ENCODE data around the gene AOX1.
"Not testable (repeated sequence)": the region's sequence is repeated elsewhere in the genome, so short reads cannot be mapped to it uniquely, and the experiment has no call there.

The AOX1 gene

GRCh38 chr2:200670313-200670712 is 84.5 kb downstream of the AOX1 start:
- no peak for DNase-seq

GRCh38 chr2:200670751-200671150 is 84.9 kb downstream of the AOX1 start:
- DNase-seq = no peak

- no peak for DNase-seq
These were observed 87.4 kb downstream of the AOX1 start for GRCh38 chr2:200673191-200673590.

GRCh38 chr2:200674837-200675236 is 89.0 kb downstream of the AOX1 start:
- DNase-seq = no peak

- no peak for DNase-seq
These were observed 91.4 kb downstream of the AOX1 start for GRCh38 chr2:200677171-200677570.

GRCh38 chr2:200677721-200678532 is 92.1 kb downstream of the AOX1 start:
- DNase-seq = no peak

GRCh38 chr2:200679127-200679526 is 93.3 kb downstream of the AOX1 start:
- no peak for DNase-seq

- DNase-seq = no peak
These were observed 93.7 kb downstream of the AOX1 start for GRCh38 chr2:200679535-200679934.

- no peak for DNase-seq
These were observed 95.9 kb downstream of the AOX1 start for GRCh38 chr2:200681697-200682096.

GRCh38 chr2:200682407-200682806 is 96.6 kb downstream of the AOX1 start:
- not testable (repeated sequence) for DNase-seq

GRCh38 chr2:200687922-200688920 is 102.4 kb downstream of the AOX1 start:
- DNase-seq = no peak

GRCh38 chr2:200689115-200689514 is 103.3 kb downstream of the AOX1 start:
- no peak for DNase-seq

GRCh38 chr2:200693836-200694470 is 108.1 kb downstream of the AOX1 start:
- DNase-seq = no peak

GRCh38 chr2:200695191-200695590 is 109.4 kb downstream of the AOX1 start:
- no peak for DNase-seq

GRCh38 chr2:200695601-200696000 is 109.8 kb downstream of the AOX1 start:
- no peak for DNase-seq

- DNase-seq = no peak
These were observed 112.4 kb downstream of the AOX1 start for GRCh38 chr2:200698217-200698616.

- DNase-seq = no peak
These were observed 113.5 kb downstream of the AOX1 start for GRCh38 chr2:200699310-200699709.

GRCh38 chr2:200700856-200701255 is 115.0 kb downstream of the AOX1 start:
- DNase-seq = no peak

- DNase-seq = no peak
These were observed 116.2 kb downstream of the AOX1 start for GRCh38 chr2:200702044-200702443.

GRCh38 chr2:200702646-200703118 is 116.9 kb downstream of the AOX1 start:
- DNase-seq = no peak

- DNase-seq = no peak
These were observed 117.5 kb downstream of the AOX1 start for GRCh38 chr2:200703127-200703925.

GRCh38 chr2:200703926-200704637 is 118.3 kb downstream of the AOX1 start:
- no peak for DNase-seq
